RWPE2 (cell line): ENCODE data around the gene PAXX.

ENCODE experiments used
- ATAC-seq: fragments of 200-7000 bp; cut with Tn5 transposase; 3 replicates; pipeline ENCODE4 v1.9.1; 2021; ENCODE audit warnings: low read depth
- DNase-seq: peaks from one replicate; pipeline ENCODE4 v3.0.0-alpha.2; 2020; ENCODE audit warnings: low spot score
- H3K27ac ChIP-seq: fragments of 450-650 bp; 2 replicates; pipeline ENCODE4 v1.5.1; 2017; ENCODE audit warnings: mild to moderate bottlenecking; ENCODE audit not compliant: poor library complexity, severe bottlenecking
- H3K27me3 ChIP-seq: fragments of 250-450 bp; sonication (Bioruptor Pico); 2 replicates; pipeline ENCODE4 v1.5.1; 2021; ENCODE audit warnings: mild to moderate bottlenecking, moderate library complexity; ENCODE audit not compliant: insufficient read depth, poor library complexity, severe bottlenecking
- H3K36me3 ChIP-seq: fragments of 250-450 bp; sonication (Bioruptor Pico); 2 replicates; pipeline ENCODE4 v1.5.1; 2020; ENCODE audit warnings: low read depth, mild to moderate bottlenecking, moderate library complexity
- H3K4me1 ChIP-seq: fragments of 250-450 bp; sonication (Bioruptor Pico); 2 replicates; pipeline ENCODE4 v1.5.1; 2021; ENCODE audit warnings: mild to moderate bottlenecking, moderate library complexity; ENCODE audit not compliant: insufficient read depth, poor library complexity, severe bottlenecking
- H3K4me3 ChIP-seq: fragments of 250-450 bp; sonication (Bioruptor Pico); 2 replicates; pipeline ENCODE4 v1.5.1; 2021; ENCODE audit warnings: mild to moderate bottlenecking, moderate library complexity; ENCODE audit not compliant: severe bottlenecking
- H3K9me3 ChIP-seq: fragments of 250-450 bp; sonication (Bioruptor Pico); 2 replicates; pipeline ENCODE4 v1.5.1; 2021; ENCODE audit warnings: mild to moderate bottlenecking, moderate library complexity; ENCODE audit not compliant: severe bottlenecking
- CTCF ChIP-seq: fragments of 450-650 bp; IDR thresholded peaks from one replicate; pipeline ENCODE4 v1.5.1; 2017; ENCODE audit warnings: mild to moderate bottlenecking, moderate library complexity; ENCODE audit not compliant: poor library complexity, severe bottlenecking

The PAXX gene

DNA sequence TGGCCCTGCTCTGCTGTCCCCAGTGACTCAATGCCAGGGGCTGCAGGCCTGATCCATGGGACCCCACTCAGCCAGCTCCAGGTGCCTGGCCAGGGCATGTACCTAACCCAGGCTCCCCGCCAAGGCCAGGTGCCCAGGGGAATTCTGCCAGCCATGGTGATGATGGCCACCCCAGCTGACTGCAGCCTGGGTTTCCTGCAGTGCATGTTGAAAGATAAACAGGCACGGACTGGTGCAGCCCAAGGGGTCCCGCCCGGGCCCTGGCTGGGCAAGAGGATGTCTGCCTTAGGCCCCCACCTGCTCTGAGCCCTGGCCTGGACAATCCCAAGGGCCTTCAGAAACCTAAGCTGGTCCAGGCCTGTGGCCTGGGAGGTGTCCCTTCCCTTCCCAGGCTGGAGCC lies 34.6 kb downstream of the PAXX start:
- no peaks in the 10 kb centered on the region for H3K4me1 ChIP-seq
- no peak overlapping the region for H3K27ac ChIP-seq
- no peak for DNase-seq
- TF ChIP-seq CTCF: no peak
- no peak overlapping the region for H3K4me3 ChIP-seq
- no peak for ATAC-seq
- H3K9me3 ChIP-seq: no peaks in the 10 kb centered on the region
- H3K36me3 ChIP-seq: no peaks in the 10 kb centered on the region
- no peaks in the 10 kb centered on the region for H3K27me3 ChIP-seq

DNA sequence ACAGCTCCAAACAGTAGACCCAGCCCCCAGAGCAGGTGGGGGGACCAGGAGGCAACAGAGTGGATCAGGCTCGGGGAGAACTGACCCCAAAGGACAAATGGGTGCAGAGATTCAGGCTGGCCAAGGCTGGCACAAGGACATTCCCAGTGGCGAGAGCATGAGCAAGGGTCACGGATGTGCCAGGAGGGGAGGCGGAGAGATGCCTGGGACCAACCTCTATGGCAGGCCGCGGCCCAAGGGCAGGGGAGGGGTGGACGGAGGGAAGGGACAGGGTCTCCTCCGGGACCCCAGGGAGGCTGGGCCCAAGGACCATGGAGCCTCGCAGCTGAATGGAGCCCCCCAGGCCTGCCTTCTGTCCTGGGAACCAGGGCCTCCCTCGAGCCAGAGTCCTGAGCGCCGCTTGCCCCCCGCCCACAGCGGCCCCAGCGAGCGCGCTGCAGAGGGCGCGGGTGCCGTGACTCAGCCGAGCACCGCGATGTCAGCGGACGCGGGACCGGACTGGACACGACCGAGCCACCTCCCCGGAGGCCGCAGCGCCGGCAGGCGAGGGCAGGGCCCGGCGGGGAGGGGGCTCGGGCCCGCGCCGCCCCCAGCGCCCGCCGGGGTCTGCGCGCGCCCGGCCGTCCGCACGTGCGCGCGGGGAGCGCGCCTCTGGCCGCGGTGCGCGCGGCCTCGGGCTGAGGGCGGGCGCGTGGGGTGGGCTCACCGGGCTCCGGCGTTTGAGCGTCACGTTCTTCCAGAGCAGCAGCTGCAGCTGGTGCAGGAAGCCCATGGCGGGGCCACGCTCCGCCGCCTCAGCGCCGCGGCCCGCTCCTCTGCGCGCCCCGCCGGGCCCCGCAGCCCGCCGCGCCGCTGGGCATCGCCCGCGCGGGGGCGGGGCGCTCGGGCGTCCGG lies 35.4 kb downstream of the PAXX start, which contains the start of gene ABCA2:
ABCA2 (minus strand) TSS at position 869 of the 894 bp plus-strand sequence; CDS start at position 772, 97 bp downstream.
- Histone ChIP-seq H3K27me3 (no peaks in the 10 kb centered on the region), H3K4me3 (peak within 1 kb of the TSS; percentile 40), H3K36me3 (no peaks in the 10 kb centered on the region), H3K27ac (no peak within 1 kb of the TSS), H3K4me1 (no peaks in the 10 kb centered on the region), H3K9me3 (no peaks in the 10 kb centered on the region)
- TF ChIP-seq CTCF: no peak
- DNase-seq (no peak), ATAC-seq (no peak)

- peak; percentile 56 for TF ChIP-seq CTCF
- Histone ChIP-seq H3K36me3 (no peaks in the 10 kb centered on the region), H3K4me3 (peak overlapping the region; percentile 40), H3K9me3 (no peaks in the 10 kb centered on the region), H3K4me1 (no peaks in the 10 kb centered on the region), H3K27me3 (no peaks in the 10 kb centered on the region), H3K27ac (no peak overlapping the region)
- DNase-seq (no peak), ATAC-seq (peak; percentile 29)
These were observed 36.2 kb downstream of the PAXX start for GRCh38 chr9:137028263-137029057.

DNA sequence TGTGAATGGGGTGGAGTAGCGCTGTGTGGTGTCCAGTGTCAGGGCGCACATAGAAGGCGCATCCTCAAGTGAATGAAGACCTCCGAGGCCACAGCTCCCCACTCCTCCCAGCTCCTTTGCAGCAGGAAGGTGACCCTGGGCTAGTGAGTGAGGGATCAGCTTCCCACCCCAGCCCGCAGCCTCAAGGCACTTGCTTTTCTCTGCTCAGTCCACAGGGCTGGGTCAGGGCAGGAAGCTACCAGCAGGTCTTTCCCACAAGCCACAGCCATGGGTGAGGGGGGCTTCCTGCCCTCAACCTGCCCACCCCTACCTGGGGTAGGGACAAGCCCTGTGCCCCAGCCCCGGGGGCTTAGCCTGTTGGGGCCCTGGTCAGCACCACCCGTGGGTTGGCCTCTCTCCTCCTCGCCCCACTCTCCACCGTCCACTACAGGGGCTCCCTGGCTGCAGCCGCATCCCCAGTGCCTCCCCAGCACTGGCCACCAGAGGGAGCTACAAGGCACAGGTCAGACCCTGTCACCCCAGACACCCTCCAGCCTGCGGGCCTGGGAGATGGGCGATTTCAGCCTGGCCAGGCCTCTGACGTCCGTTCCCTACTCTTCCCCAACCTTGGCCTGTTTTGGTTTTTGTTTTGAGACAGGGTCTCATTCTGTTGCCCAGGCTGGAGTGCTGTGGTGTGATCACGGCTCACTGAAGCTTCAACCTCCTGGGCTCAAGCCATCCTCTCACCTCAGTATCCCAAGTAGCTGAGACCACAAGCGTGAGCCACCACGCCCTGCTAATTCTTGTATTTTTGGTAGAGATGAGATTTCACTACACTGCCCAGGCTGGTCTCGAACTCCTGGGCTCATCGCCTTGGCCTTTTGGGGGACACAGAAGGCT lies 37.1 kb downstream of the PAXX start:
- H3K27me3 ChIP-seq: no peaks in the 10 kb centered on the region
- DNase-seq (no peak), ATAC-seq (peak; percentile 68)
- TF ChIP-seq CTCF: peak; percentile 88
- H3K36me3 ChIP-seq: no peaks in the 10 kb centered on the region
- H3K4me3 ChIP-seq: peak overlapping the region; percentile 40
- no peaks in the 10 kb centered on the region for H3K4me1 ChIP-seq
- no peak overlapping the region for H3K27ac ChIP-seq
- no peaks in the 10 kb centered on the region for H3K9me3 ChIP-seq
